GM13976 (cell line): ENCODE data around the gene ALDH18A1.
A peak's percentile ranks its signal among the peaks of the same experiment; 100 is the strongest.

Experiments used
- DNase-seq: peaks from one replicate; pipeline ENCODE4 v3.0.0; 2012; ENCODE audit warnings: low spot score
- CTCF ChIP-seq: IDR thresholded peaks from 2 replicates; pipeline ENCODE4 v1.5.1; 2012; ENCODE audit warnings: borderline replicate concordance, mild to moderate bottlenecking; ENCODE audit not compliant: insufficient read depth; ENCODE audit errors: extremely low read depth, missing control alignments, control extremely low read depth
- in situ Hi-C: fragments of 300-500 bp; cut with MboI; formaldehyde crosslinking; loops from one replicate; pipeline ENCODE4 v1.12.0; 2022; ENCODE audit warnings: low sequenced_read_pairs, mixed read lengths, inconsistent platforms; ENCODE audit not compliant: unreplicated experiment

Gene ALDH18A1

GRCh38 chr10:95656291-95657164 is at the start of gene ALDH18A1:
Gene ALDH18A1 (minus strand): TSS chr10:95656711. CDS start chr10:95653377, 3,334 bp downstream.
- in situ Hi-C loops: no loop called here
- TF ChIP-seq CTCF: no peak

GRCh38 chr10:95698415-95698814 is 41.9 kb upstream of the ALDH18A1 start:
- DNase-seq: no peak
- in situ Hi-C loops: loop anchor here (5.0 kb wide), 1 partner anchor 139 kb away; no protein-coding TSS in a partner anchor
- TF ChIP-seq CTCF: no peak

More at GRCh38 chr10:95656291-95657164, at the start of gene ALDH18A1:
- DNase-seq: peak; percentile 95

GRCh38 chr10:95697429-95697828 is 40.9 kb upstream of the ALDH18A1 start:
- TF ChIP-seq CTCF: no peak
- in situ Hi-C loops: loop anchor here (5.0 kb wide), 1 partner anchor 140 kb away; no protein-coding TSS in a partner anchor
- DNase-seq: no peak

GRCh38 chr10:95694665-95695064 is 38.2 kb upstream of the ALDH18A1 start:
- TF ChIP-seq CTCF: no peak
- no peak for DNase-seq
- in situ Hi-C loops: loop anchor here (5.0 kb wide), 1 partner anchor 143 kb away; no protein-coding TSS in a partner anchor

- in situ Hi-C loops: no loop called here
- peak; percentile 99 for TF ChIP-seq CTCF
- peak; percentile 99 for DNase-seq
These were observed 37.4 kb upstream of the ALDH18A1 start, which contains the start of gene TCTN3 for GRCh38 chr10:95693668-95694534. Gene TCTN3 (minus strand): TSS chr10:95693927. CDS start chr10:95693899, 28 bp downstream.

- in situ Hi-C loops: no loop called here
- no peak for TF ChIP-seq CTCF
These were observed 36.7 kb upstream of the ALDH18A1 start for GRCh38 chr10:95693071-95693667.

More at GRCh38 chr10:95693071-95693667, 36.7 kb upstream of the ALDH18A1 start:
- DNase-seq: no peak
